ENCODE measurements around the gene BCO1.
"Not testable (repeated sequence)": the region's sequence is repeated elsewhere in the genome, so short reads cannot be mapped to it uniquely, and the experiment has no call there.

Gene BCO1, protein sequence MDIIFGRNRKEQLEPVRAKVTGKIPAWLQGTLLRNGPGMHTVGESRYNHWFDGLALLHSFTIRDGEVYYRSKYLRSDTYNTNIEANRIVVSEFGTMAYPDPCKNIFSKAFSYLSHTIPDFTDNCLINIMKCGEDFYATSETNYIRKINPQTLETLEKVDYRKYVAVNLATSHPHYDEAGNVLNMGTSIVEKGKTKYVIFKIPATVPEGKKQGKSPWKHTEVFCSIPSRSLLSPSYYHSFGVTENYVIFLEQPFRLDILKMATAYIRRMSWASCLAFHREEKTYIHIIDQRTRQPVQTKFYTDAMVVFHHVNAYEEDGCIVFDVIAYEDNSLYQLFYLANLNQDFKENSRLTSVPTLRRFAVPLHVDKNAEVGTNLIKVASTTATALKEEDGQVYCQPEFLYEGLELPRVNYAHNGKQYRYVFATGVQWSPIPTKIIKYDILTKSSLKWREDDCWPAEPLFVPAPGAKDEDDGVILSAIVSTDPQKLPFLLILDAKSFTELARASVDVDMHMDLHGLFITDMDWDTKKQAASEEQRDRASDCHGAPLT

DNA sequence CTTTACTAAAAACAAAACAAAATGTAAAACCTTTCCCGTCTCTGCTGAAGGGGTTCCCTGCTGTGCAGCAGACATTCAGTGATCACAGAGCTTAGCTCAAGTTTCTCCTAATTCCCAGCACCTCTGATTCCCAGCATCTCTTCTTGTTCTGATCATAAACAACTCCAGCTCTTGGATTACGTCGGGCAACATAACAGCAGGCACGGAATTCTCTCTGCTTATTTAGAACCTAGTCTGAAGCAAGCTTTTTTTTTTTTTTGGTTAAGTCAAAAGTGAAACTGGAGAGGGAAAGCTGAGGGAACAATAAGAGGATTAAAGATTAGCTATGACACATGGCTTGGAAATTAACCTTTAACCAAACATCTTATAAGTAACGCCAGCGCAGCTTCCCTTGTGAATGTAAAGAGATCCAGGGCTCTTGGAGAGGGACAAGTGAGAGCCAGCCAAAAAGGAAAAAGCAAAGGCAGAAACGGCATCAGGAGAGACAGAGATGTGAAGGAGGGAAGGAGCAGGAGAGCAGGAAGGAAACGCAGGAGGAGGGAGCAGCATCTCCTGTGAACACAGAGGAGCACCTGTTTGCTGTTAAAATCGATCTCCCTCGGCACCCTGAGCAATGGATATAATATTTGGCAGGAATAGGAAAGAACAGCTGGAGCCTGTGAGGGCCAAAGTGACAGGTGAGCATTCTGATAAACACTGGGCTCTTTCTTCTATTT is at the start of gene BCO1:
Gene BCO1, plus strand, starts transcription at position 394 of the 716 bp plus-strand sequence. Its CDS starts 220 bp downstream, at position 614.
- DNase-seq = peak; percentile 33

DNA sequence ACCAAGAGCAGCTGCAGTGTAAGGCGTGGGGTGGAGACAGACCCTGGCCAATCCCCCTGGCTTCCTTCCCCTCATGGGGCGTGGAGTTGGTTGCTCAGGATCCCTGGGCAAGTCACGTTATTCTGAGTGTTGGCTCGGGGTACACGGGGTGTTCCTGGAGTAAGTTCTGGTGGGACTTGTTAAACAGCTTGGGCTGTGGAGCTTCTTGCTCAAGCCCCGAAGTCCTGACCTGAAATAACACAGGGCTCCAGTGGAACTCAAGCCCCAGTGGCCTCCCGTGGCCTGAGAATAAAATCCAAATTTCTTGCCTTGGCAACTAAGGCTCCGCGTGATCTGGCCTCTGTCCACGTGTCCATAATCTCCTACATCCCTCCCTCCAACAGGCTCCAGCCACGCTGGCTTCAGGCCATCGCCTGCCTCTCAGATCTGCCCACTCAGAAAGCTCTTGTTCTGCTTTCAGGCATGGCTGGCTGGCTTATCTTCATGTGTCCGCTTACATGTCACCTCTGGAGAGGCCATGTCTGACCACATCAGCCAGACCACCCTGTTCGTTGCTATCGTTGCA is 49.3 kb upstream of the BCO1 start:
- DNase-seq = peak; percentile 85

DNA sequence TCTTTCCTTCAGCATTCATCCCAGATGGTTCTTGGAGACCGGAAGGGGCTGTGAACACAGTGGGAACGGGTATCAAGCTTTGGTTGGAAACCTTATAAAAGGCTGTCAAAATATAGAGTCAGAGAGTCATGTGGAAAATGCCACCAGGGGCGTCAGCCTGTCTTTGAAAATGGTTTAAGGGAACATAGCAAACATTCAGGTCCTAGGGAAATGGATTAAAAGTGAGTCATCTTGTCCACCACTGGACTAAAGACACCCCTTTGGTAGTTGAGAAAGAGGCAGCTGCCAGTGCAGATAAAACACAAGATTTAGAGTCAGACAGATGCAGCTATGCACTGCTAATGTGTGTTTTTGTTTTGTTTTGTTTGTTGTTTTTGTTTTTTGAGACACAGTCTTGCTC is 47.8 kb upstream of the BCO1 start:
- DNase-seq = no peak

DNA sequence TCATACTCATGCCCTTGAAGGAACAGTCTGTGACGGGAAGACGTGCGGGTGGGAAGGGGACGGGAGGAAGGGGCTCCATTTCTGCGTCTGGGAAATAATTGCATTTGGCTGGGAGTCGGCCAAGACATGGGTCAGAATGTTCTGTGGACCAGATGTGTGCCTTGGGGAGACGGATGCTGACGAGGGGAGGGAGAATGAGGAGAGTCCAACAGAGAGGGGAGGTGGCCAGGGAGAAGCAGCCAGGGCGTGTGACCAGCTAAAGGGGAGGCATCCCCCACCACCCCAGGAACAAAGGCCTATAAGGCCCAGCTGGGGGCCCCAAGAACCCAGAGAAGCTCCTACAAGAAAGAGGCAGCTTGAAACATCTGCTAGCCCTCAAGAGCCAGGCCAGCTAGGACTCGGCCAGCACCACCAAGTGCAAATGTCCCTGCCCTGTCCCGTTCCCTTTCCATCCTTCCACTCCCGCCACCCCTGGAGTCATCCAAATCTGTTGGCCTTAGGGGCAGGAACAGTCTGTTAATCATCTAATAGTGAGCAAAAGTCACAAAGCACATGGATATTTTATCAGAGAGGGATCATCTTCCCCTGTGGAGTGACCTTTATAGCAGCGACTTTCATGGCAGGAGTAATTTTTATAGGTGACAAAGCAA is 42.5 kb upstream of the BCO1 start:
- no peak for DNase-seq

DNA sequence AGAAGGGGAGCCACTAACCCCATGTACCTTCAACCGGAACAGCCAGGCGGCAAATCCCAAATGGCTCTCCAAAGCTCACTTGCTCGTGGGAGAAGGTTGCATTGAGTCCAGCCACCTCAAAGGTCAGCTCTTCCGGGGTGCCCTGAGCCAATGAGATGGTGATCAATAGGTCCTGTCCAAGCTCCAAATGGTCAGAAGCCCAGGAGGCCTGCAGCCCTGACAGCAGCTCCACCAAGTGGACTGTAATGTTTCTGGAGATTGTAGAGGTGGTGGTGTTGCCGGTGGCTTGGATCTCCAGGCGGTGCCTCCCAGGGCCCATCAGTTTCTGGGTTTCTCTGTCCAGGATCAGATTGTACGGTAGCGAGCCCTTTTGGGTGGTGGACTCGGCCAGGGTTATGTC is 39.9 kb upstream of the BCO1 start:
- peak; percentile 7 for DNase-seq

DNA sequence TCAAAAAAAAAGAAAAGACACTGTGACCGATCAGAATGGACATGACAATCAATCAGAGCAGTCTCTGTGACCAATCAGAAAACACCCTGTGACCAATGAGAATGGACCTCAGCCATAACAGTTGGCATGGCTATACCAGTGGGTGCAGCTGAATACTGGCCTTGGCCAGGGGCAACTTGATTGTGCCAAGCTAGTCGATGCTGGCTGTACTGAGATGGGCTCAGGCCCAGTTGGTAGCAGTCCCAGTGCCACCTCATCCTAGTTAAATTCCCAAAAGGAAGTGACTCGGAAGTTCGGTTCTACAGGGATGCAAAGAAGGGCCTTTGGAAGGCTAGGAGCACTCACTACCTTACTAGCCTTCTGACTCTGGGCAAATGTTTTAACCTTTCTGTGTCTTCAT is 37.2 kb upstream of the BCO1 start:
- DNase-seq = no peak

DNA sequence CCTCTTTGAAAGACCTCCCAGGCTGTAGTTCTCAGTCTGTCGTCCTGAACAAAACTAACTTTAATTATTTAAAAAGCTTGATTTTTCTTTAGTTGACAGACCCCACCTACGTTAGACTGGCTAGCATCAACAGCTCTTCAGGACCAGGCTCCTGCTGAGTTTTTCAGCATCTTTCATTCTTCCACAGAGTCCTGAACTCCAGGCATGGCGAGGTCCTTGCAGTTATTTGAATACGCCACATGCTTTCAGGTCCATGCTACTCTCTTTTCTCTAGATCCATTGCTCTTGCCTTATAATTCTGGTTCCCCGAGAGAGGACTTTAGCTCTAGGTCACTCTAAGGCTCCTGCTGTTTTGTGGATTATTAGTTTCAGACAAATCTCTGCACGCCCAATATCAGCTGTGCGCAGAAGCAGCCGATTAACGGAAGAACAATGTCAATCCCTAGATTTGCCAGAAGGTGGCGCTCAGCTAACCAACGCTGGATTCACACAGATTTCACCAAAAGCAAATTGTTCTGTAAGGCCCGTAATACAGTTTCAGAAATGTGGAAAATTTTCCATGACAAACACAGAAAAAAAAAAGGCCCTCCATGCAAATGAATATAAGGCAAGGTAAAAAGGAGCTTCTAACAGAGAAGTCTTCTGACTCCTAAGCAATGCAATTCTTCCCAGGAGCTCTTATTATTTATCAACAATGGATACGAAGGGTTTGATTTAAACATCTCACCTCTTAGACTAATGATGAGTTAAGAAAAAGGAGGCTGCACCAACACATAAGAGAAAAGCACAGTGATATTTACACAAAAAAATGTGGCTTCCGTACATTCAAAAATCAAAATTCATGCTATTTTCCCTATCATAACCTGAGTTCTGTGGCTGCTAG is 33.5 kb upstream of the BCO1 start:
- DNase-seq = peak; percentile 84

DNA sequence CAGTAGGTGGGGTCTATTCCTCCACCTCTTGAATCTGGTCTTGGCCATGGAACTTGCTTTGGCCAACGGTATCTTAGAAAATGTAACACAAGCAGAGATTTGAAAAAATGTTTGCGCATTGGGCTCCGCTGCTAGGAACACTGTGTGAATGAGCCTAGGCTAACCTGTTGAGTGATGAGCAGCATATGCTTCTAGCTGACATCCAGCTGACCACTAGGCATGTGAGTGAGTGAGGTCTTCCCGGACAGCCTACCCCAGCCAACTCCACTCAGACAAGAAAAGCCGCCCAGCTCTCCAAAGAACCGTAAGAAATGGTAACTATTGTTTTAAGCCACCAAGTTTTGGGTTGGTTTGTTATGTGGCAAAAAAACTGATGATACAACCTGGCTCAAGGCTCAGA is 31.4 kb upstream of the BCO1 start:
- DNase-seq = no peak

DNA sequence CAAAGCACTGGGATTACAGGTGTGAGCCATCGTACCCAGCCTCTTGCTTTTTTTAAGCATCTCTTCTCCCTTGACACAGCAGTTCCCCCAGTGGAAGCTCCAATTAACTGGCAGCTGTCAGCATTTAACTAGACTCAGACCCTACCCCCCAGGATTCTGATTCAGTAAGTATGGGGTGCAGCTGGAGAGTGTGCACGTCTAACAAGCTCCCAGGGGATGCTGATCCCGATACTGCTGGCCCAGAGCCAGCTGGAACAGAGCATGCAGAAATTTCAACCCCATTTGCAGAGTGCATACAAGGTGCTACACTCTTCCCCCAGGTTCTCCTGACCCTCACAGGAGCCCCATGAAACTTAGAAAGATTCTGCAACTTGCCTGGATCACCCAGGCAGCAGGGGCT is 27.7 kb upstream of the BCO1 start:
- DNase-seq = no peak

DNA sequence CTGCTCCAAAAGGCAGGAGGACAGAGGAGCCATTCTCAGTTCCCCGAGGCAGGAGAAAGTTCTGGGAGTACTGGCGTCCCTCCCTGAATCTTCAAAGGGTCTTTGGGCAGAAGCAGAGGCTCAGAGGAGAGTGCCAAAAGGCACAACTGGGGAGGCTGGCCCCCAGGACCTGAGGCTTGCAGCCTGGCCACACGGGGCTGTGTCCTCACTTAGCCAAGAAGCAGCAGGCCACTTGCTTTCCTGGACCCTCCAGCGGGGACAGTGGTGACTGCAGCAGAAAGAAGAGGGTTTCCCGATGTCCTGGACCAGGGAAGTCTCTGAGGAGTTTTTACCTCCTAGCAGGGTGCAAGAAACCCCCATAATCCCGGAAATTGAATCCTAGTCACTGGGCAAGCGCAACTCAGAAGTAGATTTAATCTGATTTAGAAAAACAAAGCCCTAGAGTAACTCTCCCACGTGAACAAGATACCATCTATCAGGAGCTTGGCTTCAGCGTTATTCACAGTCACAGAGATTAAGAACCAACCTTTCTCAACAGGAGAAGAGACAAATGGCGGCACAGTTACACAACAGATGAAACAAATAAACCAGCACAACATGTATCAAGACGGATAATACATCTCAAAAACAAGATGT is 25.5 kb upstream of the BCO1 start:
- DNase-seq = no peak

DNA sequence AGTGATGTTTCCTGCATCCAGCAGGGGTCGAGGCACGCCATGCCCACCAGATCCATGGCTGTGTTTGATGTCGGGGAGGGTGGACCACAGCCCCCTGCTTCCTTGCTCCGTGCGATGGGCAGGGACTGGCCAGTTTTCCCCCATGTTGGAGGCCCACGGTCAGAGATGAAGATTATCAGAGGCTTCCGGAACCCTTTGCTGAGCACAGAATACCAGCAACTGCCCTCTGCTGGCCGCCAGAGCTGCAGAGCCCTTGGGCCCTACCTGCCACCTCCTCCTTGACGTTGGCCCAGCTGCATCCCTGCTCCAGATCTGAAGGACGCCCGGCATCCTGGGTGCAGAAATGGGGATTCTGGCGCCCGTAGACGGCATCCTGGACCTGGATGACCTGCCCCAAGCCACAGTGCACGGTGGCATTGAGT is 23.7 kb upstream of the BCO1 start:
- DNase-seq = no peak

DNA sequence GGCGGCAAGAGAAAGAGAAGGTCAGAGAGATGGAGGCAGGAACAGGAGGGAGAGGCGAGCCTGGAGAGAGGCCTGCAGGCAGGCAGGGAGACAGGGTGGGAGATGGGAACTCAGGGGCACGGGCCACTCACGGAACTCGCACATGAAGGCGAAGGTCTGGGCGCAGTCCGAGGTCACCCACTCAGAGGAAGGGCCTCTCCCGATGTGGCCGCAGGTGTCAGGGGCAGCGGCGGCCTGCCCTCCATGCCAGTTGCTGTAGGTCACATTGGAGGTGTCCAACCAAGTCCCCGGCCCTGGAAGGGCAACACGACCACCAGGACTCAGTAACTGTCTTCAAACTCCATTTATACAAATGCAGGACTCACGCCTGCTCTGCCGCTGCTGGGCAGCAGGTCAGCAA is 22.4 kb upstream of the BCO1 start:
- DNase-seq = no peak

DNA sequence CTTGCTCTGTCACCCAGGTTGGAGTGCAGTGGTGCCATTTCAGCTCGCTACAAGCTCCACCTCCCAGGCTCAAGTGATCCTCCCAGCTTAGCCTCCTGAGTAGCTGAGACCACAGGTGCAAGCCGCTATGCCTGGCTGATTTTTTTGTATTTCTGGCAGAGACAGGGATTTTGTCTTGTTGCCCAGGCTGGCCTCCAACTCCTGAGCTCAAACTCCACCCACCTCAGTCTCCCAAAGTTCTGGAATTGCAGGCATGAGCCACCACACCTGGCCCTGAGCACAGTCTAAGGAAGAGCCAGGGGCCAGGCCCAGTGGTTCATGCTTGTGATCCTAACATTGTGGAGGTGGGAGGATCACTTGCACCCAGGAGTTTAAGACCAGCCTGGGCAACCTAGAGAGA is 21.8 kb upstream of the BCO1 start:
- DNase-seq = no peak

DNA sequence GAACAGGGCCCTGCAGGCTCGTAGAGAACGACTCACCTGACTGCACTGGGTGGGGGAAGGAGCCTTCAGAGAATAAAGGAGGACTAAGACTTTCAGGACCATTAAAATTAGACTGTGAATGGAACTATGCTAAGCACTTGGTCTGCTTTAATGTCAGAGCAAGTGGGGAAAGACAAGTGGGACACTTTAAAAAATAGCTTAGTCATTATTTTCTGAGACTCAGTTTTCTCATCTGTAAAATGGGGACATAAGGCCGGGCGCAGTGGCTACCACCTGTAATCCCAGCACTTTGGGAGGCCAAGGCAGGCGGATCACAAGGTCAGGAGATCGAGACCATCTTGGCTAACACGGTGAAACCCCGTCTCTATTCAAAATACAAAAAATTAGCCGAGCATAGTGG is 19.3 kb upstream of the BCO1 start:
- no peak for DNase-seq

DNA sequence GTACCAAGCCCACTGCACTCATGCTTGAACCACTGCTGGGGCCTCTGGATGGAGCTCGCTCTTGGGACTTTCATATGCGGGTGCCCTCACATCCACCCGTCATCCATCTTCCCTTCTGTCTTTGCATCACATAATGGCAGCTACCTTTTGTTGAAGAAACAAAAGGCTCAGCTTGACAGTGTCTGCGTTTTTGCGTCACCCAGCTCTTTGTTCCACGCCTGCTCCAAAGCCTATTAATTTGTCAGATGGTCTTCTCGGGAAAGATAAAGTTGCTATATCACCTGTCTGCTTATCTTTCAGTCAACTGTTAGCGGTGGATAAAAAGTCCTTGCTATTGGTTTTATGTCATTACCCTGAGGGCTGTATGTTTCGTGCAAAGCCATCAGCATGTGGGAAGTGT is 18.1 kb upstream of the BCO1 start:
- DNase-seq = no peak

DNA sequence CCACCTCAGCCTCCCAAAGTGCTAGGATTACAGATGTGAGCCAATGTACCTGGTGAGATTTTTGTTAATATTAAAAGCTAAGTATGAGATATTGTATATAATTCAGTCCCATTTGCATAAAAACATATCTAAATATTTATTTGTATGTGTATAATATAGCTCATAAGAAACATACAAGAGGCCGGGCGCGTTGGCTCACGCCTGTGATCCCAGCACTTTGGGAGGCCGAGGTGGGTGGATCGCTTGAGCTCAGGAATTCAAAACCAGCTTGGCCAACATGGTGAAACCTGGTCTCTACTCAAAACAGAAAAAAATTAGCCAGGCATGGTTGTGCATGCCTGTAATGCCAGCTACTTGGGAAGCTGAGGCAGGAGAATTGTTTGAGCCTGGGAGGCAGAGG is 16.8 kb upstream of the BCO1 start:
- no peak for DNase-seq

DNA sequence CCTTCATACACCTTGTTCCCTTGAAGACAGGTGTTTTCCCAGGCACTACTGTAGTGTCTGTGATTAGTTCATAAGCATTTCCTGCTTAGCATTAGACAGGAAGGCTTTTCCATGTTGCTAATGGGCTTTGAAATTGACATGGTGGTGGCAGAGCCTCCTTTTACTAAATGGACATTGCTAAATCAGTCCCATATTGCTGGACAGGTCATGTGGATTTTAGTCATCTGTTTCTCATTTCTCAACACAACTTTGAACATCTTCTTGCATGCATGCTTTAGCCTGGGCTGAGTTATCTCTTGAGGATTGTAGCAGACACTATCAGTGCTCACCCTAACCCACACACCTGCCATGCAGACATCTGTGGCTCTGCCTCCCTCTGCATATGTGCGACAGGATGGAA is 13.7 kb upstream of the BCO1 start:
- DNase-seq = no peak

DNA sequence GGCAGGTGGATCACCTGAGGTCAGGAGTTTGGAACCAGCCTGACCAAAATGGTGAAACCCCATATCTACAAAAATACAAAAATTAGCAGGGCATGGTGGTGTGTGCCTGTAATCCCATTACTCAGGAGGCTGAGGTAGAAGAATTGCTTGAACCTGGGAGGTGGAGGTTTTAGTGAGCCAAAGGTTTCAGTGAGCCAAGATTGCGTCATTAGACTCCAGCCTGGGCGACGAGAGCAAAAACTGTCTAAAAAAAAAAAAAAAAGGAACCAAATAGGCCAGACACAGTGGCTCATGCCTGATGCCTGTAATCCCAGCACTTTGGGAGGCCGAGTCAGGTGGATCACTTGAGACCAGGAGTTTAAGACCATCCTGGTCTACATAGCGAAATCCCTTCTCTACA is 12.8 kb upstream of the BCO1 start:
- DNase-seq = not testable (repeated sequence)

DNA sequence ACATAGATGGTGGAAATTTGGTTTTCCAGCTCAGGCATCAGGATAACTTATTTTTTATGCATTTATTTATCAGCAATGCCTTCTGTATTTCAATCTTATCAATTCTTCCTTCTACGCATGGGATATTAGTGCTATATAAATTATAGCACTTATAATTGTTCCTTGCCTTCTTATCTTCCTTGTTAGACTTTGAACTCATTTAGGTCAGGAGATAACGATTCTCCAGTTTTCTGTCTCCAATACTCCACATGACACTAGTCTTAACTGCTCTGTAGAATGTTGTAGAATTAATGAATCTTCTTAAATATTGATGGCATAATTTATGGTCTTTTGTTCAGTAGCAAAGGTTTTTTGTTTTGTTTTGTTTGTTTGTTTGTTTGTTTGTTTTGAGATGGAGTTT is 10.7 kb upstream of the BCO1 start:
- no peak for DNase-seq

DNA sequence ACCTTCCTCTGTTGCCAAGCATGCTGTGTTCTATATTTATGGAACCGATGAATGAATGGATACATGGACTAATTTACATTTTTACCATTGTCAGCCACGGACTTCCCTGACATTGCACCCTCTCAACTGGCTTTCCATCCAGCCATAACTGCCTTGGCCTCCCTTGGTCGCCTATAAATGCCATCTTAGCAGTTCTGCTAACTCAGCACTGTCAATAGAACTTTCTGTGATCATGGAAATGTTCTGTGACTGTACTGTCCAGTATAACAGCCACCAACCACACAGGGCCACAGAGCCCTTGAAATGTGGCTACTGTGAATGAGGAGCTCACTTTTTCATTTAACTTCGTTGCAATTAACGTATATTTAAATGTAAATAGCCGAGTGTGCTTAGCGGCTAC is 8.7 kb upstream of the BCO1 start:
- DNase-seq = no peak

DNA sequence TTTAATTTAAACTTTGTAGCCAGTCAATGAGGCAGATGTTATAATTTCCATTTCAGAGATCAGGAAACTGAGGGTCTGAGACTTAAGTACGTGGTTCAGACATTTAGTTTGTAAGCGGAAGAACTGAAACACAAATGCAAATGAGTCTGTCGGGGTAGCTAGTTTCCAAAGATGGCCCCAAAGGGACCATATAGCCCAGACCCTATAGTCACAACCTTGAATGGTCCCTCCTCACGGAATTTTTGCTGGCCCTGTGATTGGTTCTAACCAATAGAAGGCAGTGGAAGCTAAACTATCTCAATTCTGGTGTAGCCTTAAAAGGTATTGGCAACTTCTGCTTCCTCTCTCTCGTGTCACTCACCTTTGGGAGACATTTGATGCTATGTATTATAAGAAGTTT is 7.5 kb upstream of the BCO1 start:
- DNase-seq = no peak

Data from midbrain (tissue), 1 donor.